Measurements from ENCODE around the gene SLC25A12. TPM values are rescaled to one million over a fixed set of nuclear protein-coding genes. Genes with fewer than 3 reads are reported as not detected.

The SLC25A12 gene
- total RNA-seq, 2 experiments from 2014 or later: 8.7 to 9.5 TPM

- no peaks in the 10 kb centered on the region for H3K4me1 Mint-ChIP-seq (ENCODE audit: low read depth)
- ATAC-seq (ENCODE audit: poor library complexity) (no peak), DNase-seq (no peak)
- TF ChIP-seq CTCF (IDR thresholded peaks at IDR 0.05): no peak
- Histone ChIP-seq H3K4me1 (ENCODE audit: insufficient read depth, low read length) (no peaks in the 10 kb centered on the region), H3K4me3 (ENCODE audit: low read length) (no peak overlapping the region), H3K27ac (ENCODE audit: low read depth in 1 of 2, low read length in 2 of 2) (no peak overlapping the region), H3K9me3 (ENCODE audit: control insufficient read depth in 1 of 2, insufficient read depth in 1 of 2, low read length in 2 of 2) (no peaks in the 10 kb centered on the region), H3K27me3 (ENCODE audit: control insufficient read depth in 1 of 2, insufficient read depth in 2 of 2, low read length in 2 of 2) (no peaks in the 10 kb centered on the region), H3K36me3 (ENCODE audit: insufficient read depth, low read length) (peaks cover 14% of the 10 kb centered on the region)
- H3K27me3 Mint-ChIP-seq: no peaks in the 10 kb centered on the region
- H3K9me3 Mint-ChIP-seq: peaks cover 9% of the 10 kb centered on the region
- peaks cover 98% of the 10 kb centered on the region for H3K36me3 Mint-ChIP-seq (ENCODE audit: low read depth)
- no peak overlapping the region for H3K4me3 Mint-ChIP-seq
- CTCF ChIA-PET: no interaction called here
- intact Hi-C loops (cut with DNase I, micrococcal nuclease): no loop called here
- H3K27ac Mint-ChIP-seq: no peak overlapping the region
- POLR2A ChIA-PET: no interaction called here
These were observed 139.6 kb downstream of the SLC25A12 start for GRCh38 chr2:171754254-171754939.

GRCh38 chr2:171747371-171747770 is 146.7 kb downstream of the SLC25A12 start:
- CTCF ChIA-PET: no interaction called here
- Histone ChIP-seq H3K27me3 (ENCODE audit: control insufficient read depth in 1 of 2, insufficient read depth in 2 of 2, low read length in 2 of 2) (no peaks in the 10 kb centered on the region), H3K4me1 (ENCODE audit: insufficient read depth, low read length) (no peaks in the 10 kb centered on the region), H3K4me3 (ENCODE audit: low read length) (no peak overlapping the region), H3K9me3 (ENCODE audit: control insufficient read depth in 1 of 2, insufficient read depth in 1 of 2, low read length in 2 of 2) (no peaks in the 10 kb centered on the region), H3K27ac (ENCODE audit: low read depth in 1 of 2, low read length in 2 of 2) (no peak overlapping the region), H3K36me3 (ENCODE audit: insufficient read depth, low read length) (peaks cover 65% of the 10 kb centered on the region)
- intact Hi-C loops (cut with DNase I, micrococcal nuclease): no loop called here
- H3K4me3 Mint-ChIP-seq: no peak overlapping the region
- ATAC-seq (ENCODE audit: poor library complexity): no peak
- POLR2A ChIA-PET: no interaction called here
- DNase-seq: no peak
- no peaks in the 10 kb centered on the region for H3K9me3 Mint-ChIP-seq
- no peak overlapping the region for H3K27ac Mint-ChIP-seq
- no peaks in the 10 kb centered on the region for H3K27me3 Mint-ChIP-seq
- H3K36me3 Mint-ChIP-seq (ENCODE audit: low read depth): peaks cover 93% of the 10 kb centered on the region
- H3K4me1 Mint-ChIP-seq (ENCODE audit: low read depth): no peaks in the 10 kb centered on the region
- no peak for TF ChIP-seq CTCF (IDR thresholded peaks at IDR 0.05)

DNA sequence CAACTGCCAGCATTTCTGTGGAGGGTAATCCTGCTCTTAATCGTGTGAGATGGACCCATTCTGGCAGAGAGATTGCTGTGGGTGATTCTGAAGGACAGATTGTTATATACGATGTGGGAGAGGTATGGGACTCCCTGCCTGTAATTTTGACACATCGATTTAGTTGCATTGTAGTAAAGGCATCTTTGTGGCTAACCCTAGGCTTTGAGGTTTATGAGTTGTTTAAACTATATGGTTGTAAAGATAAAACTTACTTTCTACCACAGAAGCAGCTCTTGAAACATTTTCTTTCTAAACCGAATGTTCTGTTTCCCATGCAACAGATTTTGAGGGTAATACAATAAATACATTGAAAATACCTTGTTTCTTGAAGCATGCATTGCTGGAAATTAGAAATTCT is 148.2 kb downstream of the SLC25A12 start:
- H3K4me1 Mint-ChIP-seq (ENCODE audit: low read depth): no peaks in the 10 kb centered on the region
- ChIA-PET CTCF (no interaction called here), POLR2A (no interaction called here)
- H3K27me3 Mint-ChIP-seq: no peaks in the 10 kb centered on the region
- no peak for DNase-seq
- H3K27ac Mint-ChIP-seq: no peak overlapping the region
- Histone ChIP-seq H3K27ac (ENCODE audit: low read depth in 1 of 2, low read length in 2 of 2) (no peak overlapping the region), H3K27me3 (ENCODE audit: control insufficient read depth in 1 of 2, insufficient read depth in 2 of 2, low read length in 2 of 2) (no peaks in the 10 kb centered on the region), H3K9me3 (ENCODE audit: control insufficient read depth in 1 of 2, insufficient read depth in 1 of 2, low read length in 2 of 2) (no peaks in the 10 kb centered on the region), H3K36me3 (ENCODE audit: insufficient read depth, low read length) (peaks cover 67% of the 10 kb centered on the region), H3K4me1 (ENCODE audit: insufficient read depth, low read length) (no peaks in the 10 kb centered on the region), H3K4me3 (ENCODE audit: low read length) (no peak overlapping the region)
- peaks cover 89% of the 10 kb centered on the region for H3K36me3 Mint-ChIP-seq (ENCODE audit: low read depth)
- intact Hi-C loops (cut with DNase I, micrococcal nuclease): no loop called here
- ATAC-seq (ENCODE audit: poor library complexity): no peak
- no peaks in the 10 kb centered on the region for H3K9me3 Mint-ChIP-seq
- TF ChIP-seq CTCF (IDR thresholded peaks at IDR 0.05): no peak
- H3K4me3 Mint-ChIP-seq: no peak overlapping the region
